Pancreas (tissue), 10 donors: ENCODE data around the gene MLH3. TPM values are rescaled to one million over a fixed set of nuclear protein-coding genes. Genes with fewer than 3 reads are reported as not detected.
"Not testable (repeated sequence)": the region's sequence is repeated elsewhere in the genome, so short reads cannot be mapped to it uniquely, and the experiment has no call there.

Experiments
- ATAC-seq, 4 donors: fragments of 200-7000 bp; cut with Tn5 transposase; one replicate each; pipeline versions ENCODE4 v1.8.0 to v1.9.1; 2020; ENCODE audit warnings: mild to moderate bottlenecking in 4 of 4, moderate library complexity in 4 of 4
- DNase-seq, 6 donors: peaks; one replicate each; pipeline ENCODE4 v3.0.0-alpha.2; 2020
- FAIRE-seq: peaks from 2 replicates; lab custom pipeline; 2012; peaks lifted over from hg19 to GRCh38; lab: Jason Lieb, UNC
- H3K27ac ChIP-seq, 4 donors: fragments of 200-600 bp; sonication (generic); 1 replicate in 3 of 4; 2 replicates in 1 of 4; pipeline versions ENCODE4 v1.5.0 to v1.8.0; 2020
- H3K27me3 ChIP-seq, 4 donors: fragments of 200-600 bp; one replicate each; pipeline ENCODE4 v1.8.0; 2021
- H3K36me3 ChIP-seq, 3 donors: fragments of 200-600 bp; sonication (generic) in 1 of 3; one replicate each; pipeline versions ENCODE4 v1.5.0 to v1.8.0; 2020 to 2021
- H3K4me1 ChIP-seq, 3 donors: fragments of 200-600 bp; one replicate each; pipeline ENCODE4 v1.8.0; 2021
- H3K4me3 ChIP-seq, 4 donors: fragments of 200-600 bp; sonication (generic) in 2 of 4; one replicate each; pipeline versions ENCODE4 v1.5.0 to v1.8.0; 2020 to 2021
- H3K9me3 ChIP-seq, 4 donors: fragments of 200-600 bp; one replicate each; pipeline ENCODE4 v1.8.0; 2021
- CTCF ChIP-seq, 4 donors: fragments of 200-600 bp; sonication (generic) in 3 of 4; IDR thresholded peaks; one replicate each; pipeline versions ENCODE4 v1.5.0 to v1.8.0; 2021; ENCODE audit warnings: antibody characterized with exemption in 4 of 4
- WGBS, 2 donors: extraction: QIAGEN DNeasy Blood & Tissue Kit; methylation state at CpG; one replicate each; pipeline ENCODE4 v1.1.7; 2013; 5-methylcytosine and 5-hydroxymethylcytosine counted together
- intact Hi-C, 3 donors: fragments of 100-400 bp; cut with DNase I; formaldehyde crosslinking; loops; one replicate each; pipeline versions ENCODE4 v1.11.1 to v1.14.2; 2022
- polyA plus RNA-seq, 2 donors: library from polyadenylated mRNA; stranded (reverse); fragments of 200-250 nt; gene quantifications; one replicate each; pipeline ENCODE4 v1.2.3, GENCODE V29; 2013
- total RNA-seq, 6 donors: library from RNA; stranded (reverse); fragmentation: NEBNext Ultra II Directional in 4 of 6; extraction: Animal tissue kit (Norgen Biotek cat#: 25700) in 4 of 6; gene quantifications; one replicate each; pipeline versions ENCODE4 v1.2.1 to v1.2.4, GENCODE V29; 2021 to 2023
- donor health status: healthy with polysubstance abuse.
- donor health status: DM: no; HTN: no; CAD: no; lungs with moderate emphysema.
- donor health status: DM: no; HTN: no; CAD: no.
- donor health status: control.
- donor health status: control.
- donor health status: Bipolar disorder and iron deficiency.
- donor health status: DM: yes; HTN: yes; CAD: no.
- donor health status: DM: no; HTN: no; CAD: no.
- donor health status: DM: no; HTN: no; CAD: no.
- donor health status: DM: yes; HTN: yes; CAD: no.

The MLH3 gene
- total and polyA plus RNA-seq, 8 donors: 9.4 to 23.5 (median 13.6) TPM

- FAIRE-seq: no peak
- 6 to 8% methylated on average over 15 of the region's 15 CpGs for WGBS, 2 donors
- Histone ChIP-seq H3K36me3 (no peaks in the 10 kb centered on the region), H3K9me3 (no peaks in the 10 kb centered on the region), H3K27me3 (no peaks in the 10 kb centered on the region), H3K4me3 (peak overlapping the region; percentile 13 to 62 (median 48)), H3K4me1 (peaks cover 9 to 20% (median 10%) of the 10 kb centered on the region in 3 donors), H3K27ac (peak overlapping the region; percentile 71 to 96 (median 92))
- ATAC-seq: peak in 2 of 4 donors; percentile 3
- TF ChIP-seq CTCF (IDR thresholded peaks at IDR 0.05): no peak
- DNase-seq: no peak
- intact Hi-C loops: no loop called here
Measured at GRCh38 chr14:75068294-75069120, 17.2 kb upstream of the MLH3 start.

GRCh38 chr14:75067765-75068164 is 16.5 kb upstream of the MLH3 start:
- H3K9me3 ChIP-seq, ATAC-seq, FAIRE-seq, H3K27me3 ChIP-seq, H3K36me3 ChIP-seq, DNase-seq, intact Hi-C loops: not testable (repeated sequence)
- peaks cover 9 to 26% (median 14%) of the 10 kb centered on the region in 3 donors for H3K4me1 ChIP-seq
- peak overlapping the region in 3 of 4 donors; percentile 13 to 62 (median 54) for H3K4me3 ChIP-seq
- peak overlapping the region in 2 of 4 donors; percentile 90 to 93 for H3K27ac ChIP-seq
- WGBS, 2 donors: 66 to 85% methylated on average over 4 of the region's 4 CpGs

GRCh38 chr14:75067212-75067611 is 15.9 kb upstream of the MLH3 start:
- H3K36me3 ChIP-seq: no peaks in the 10 kb centered on the region
- ATAC-seq (no peak), FAIRE-seq (no peak), DNase-seq (no peak)
- H3K9me3 ChIP-seq: no peaks in the 10 kb centered on the region
- H3K4me1 ChIP-seq: peaks cover 9 to 26% (median 14%) of the 10 kb centered on the region in 3 donors
- no peak overlapping the region for H3K27ac ChIP-seq
- WGBS, 2 donors: 88 to 90% methylated on average over 1 of the region's 1 CpG
- intact Hi-C loops: no loop called here
- no peaks in the 10 kb centered on the region for H3K27me3 ChIP-seq
- H3K4me3 ChIP-seq: no peak overlapping the region
- TF ChIP-seq CTCF (IDR thresholded peaks at IDR 0.05): no peak

GRCh38 chr14:75066691-75067090 is 15.4 kb upstream of the MLH3 start:
- Histone ChIP-seq H3K36me3 (no peaks in the 10 kb centered on the region), H3K4me3 (no peak overlapping the region), H3K27ac (no peak overlapping the region), H3K27me3 (no peaks in the 10 kb centered on the region), H3K9me3 (no peaks in the 10 kb centered on the region), H3K4me1 (peaks cover 9 to 26% (median 14%) of the 10 kb centered on the region in 3 donors)
- DNase-seq (no peak), FAIRE-seq (no peak), ATAC-seq (no peak)
- intact Hi-C loops: no loop called here
- WGBS, 2 donors: 95 to 100% methylated on average over 3 of the region's 3 CpGs
- TF ChIP-seq CTCF (IDR thresholded peaks at IDR 0.05): no peak

- Histone ChIP-seq H3K36me3 (no peaks in the 10 kb centered on the region), H3K4me1 (peaks cover 0 to 15% (median 4%) of the 10 kb centered on the region in 3 donors), H3K27me3 (no peaks in the 10 kb centered on the region), H3K27ac (peak overlapping the region in 3 of 4 donors; percentile 29 to 69 (median 67)), H3K9me3 (no peaks in the 10 kb centered on the region), H3K4me3 (peak overlapping the region in 3 of 4 donors; percentile 60 to 87 (median 68))
- intact Hi-C loops: no loop called here
- no peak for TF ChIP-seq CTCF (IDR thresholded peaks at IDR 0.05)
- FAIRE-seq: no peak
- DNase-seq: no peak
- WGBS, 2 donors: 52 to 53% methylated on average over 8 of the region's 8 CpGs
- ATAC-seq: peak in 3 of 4 donors; percentile 3 to 14 (median 4)
Measured at GRCh38 chr14:75064205-75064567, 12.9 kb upstream of the MLH3 start.
